ENCODE results near the gene DNAJC1.

The DNAJC1 gene

GRCh38 chr10:21801609-21802008 lies 201.9 kb downstream of the DNAJC1 start:
- no peak overlapping the region for H3K4me3 ChIP-seq (ENCODE audit: low read depth, low read length)
- TF ChIP-seq CTCF (IDR thresholded peaks at IDR 0.05; ENCODE audit: borderline replicate concordance, insufficient read depth, low read depth, low read length): no peak

- TF ChIP-seq CTCF (IDR thresholded peaks at IDR 0.05; ENCODE audit: borderline replicate concordance, insufficient read depth, low read depth, low read length): no peak
- H3K4me3 ChIP-seq (ENCODE audit: low read depth, low read length): no peak overlapping the region
These were observed 205.4 kb downstream of the DNAJC1 start for GRCh38 chr10:21797984-21798765.

GRCh38 chr10:21797533-21797932 lies 206.0 kb downstream of the DNAJC1 start:
- no peak for TF ChIP-seq CTCF (IDR thresholded peaks at IDR 0.05; ENCODE audit: borderline replicate concordance, insufficient read depth, low read depth, low read length)
- H3K4me3 ChIP-seq (ENCODE audit: low read depth, low read length): no peak overlapping the region

GRCh38 chr10:21791276-21791675 lies 212.3 kb downstream of the DNAJC1 start:
- no peak overlapping the region for H3K4me3 ChIP-seq (ENCODE audit: low read depth, low read length)
- TF ChIP-seq CTCF (IDR thresholded peaks at IDR 0.05; ENCODE audit: borderline replicate concordance, insufficient read depth, low read depth, low read length): no peak

DNA sequence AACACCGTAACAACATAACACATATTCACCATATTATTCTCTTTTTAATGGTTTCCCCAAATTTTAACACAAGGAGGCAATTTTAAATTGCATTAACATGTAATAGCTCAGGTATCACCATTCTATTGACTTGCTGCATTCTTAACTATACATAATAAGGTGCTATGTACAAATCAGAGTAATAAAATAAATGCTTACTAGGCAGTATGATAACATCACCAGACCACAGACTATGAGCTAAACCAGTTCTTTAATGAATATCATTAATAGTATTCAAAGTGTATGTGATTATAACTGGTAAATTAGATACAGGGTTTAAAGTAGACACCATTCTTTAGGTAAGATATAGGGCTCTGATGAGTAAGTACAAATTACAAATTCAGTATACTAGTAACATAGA lies 226.6 kb downstream of the DNAJC1 start:
- no peak overlapping the region for H3K4me3 ChIP-seq (ENCODE audit: low read depth, low read length)
- no peak for TF ChIP-seq CTCF (IDR thresholded peaks at IDR 0.05; ENCODE audit: borderline replicate concordance, insufficient read depth, low read depth, low read length)

- no peak for TF ChIP-seq CTCF (IDR thresholded peaks at IDR 0.05; ENCODE audit: borderline replicate concordance, insufficient read depth, low read depth, low read length)
These were observed 232.3 kb downstream of the DNAJC1 start for GRCh38 chr10:21771219-21771618.

GRCh38 chr10:21769041-21769440 lies 234.5 kb downstream of the DNAJC1 start:
- no peak overlapping the region for H3K4me3 ChIP-seq (ENCODE audit: low read depth, low read length)
- TF ChIP-seq CTCF (IDR thresholded peaks at IDR 0.05; ENCODE audit: borderline replicate concordance, insufficient read depth, low read depth, low read length): no peak

More at GRCh38 chr10:21771219-21771618, 232.3 kb downstream of the DNAJC1 start:
- H3K4me3 ChIP-seq (ENCODE audit: low read depth, low read length): no peak overlapping the region

Data from GM12875 (cell line).